Endodermal cell (in vitro differentiated cells): ENCODE measurements around the gene SLC17A1. TPM values are rescaled to one million over a fixed set of nuclear protein-coding genes. Genes with fewer than 3 reads are reported as not detected.
A peak's percentile ranks its signal among the peaks of the same experiment; 100 is the strongest.

Experiments
- DNase-seq: peaks from one replicate; pipeline ENCODE4 v3.0.0-alpha.2; 2017
- H3K27ac ChIP-seq: 2 replicates; pipeline ENCODE4 v1.5.1; 2013; ENCODE audit warnings: mild to moderate bottlenecking, low read depth, low read length, moderate library complexity
- H3K27me3 ChIP-seq: 2 replicates; pipeline ENCODE4 v1.6.1; 2013; ENCODE audit warnings: mild to moderate bottlenecking, low read length, moderate library complexity; ENCODE audit not compliant: insufficient read depth, control insufficient read depth, poor library complexity, severe bottlenecking
- H3K36me3 ChIP-seq: 2 replicates; pipeline ENCODE4 v1.7.0; 2013; ENCODE audit warnings: mild to moderate bottlenecking, low read length, moderate library complexity; ENCODE audit not compliant: control insufficient read depth, insufficient read depth
- H3K4me1 ChIP-seq: one replicate; pipeline ENCODE4 v1.7.0; 2013; ENCODE audit warnings: low read length; ENCODE audit not compliant: control insufficient read depth, insufficient read depth
- H3K4me3 ChIP-seq: 2 replicates; pipeline ENCODE4 v1.5.1; 2013; ENCODE audit warnings: mild to moderate bottlenecking, low read length, moderate library complexity
- H3K9ac ChIP-seq: 2 replicates; pipeline ENCODE4 v1.6.1; 2013; ENCODE audit warnings: mild to moderate bottlenecking, low read length, moderate library complexity; ENCODE audit not compliant: poor library complexity, severe bottlenecking; ENCODE audit errors: extremely low read depth
- H3K9me3 ChIP-seq: 2 replicates; pipeline ENCODE4 v1.6.1; 2013; ENCODE audit warnings: mild to moderate bottlenecking, low read length, moderate library complexity; ENCODE audit not compliant: control insufficient read depth
- H3K27ac Mint-ChIP-seq: 2 replicates; pipeline ENCODE4 v1.8.0; 2020; ENCODE audit warnings: mixed read lengths
- H3K27me3 Mint-ChIP-seq: 2 replicates; pipeline ENCODE4 v1.8.0; 2021; ENCODE audit warnings: mild to moderate bottlenecking, mixed read lengths; ENCODE audit not compliant: insufficient read depth
- H3K36me3 Mint-ChIP-seq: 2 replicates; pipeline ENCODE4 v1.8.0; 2020; ENCODE audit warnings: low read depth, mixed read lengths
- H3K4me1 Mint-ChIP-seq: 2 replicates; pipeline ENCODE4 v1.8.0; 2020; ENCODE audit warnings: mixed read lengths
- H3K4me3 Mint-ChIP-seq: 2 replicates; pipeline ENCODE4 v1.8.0; 2020; ENCODE audit warnings: mild to moderate bottlenecking, moderate library complexity, mixed read lengths
- H3K9me3 Mint-ChIP-seq: 2 replicates; pipeline ENCODE4 v1.8.0; 2020; ENCODE audit warnings: mild to moderate bottlenecking, mixed read lengths
- WGBS, 2 experiments: methylation state at CpG; one replicate each; pipeline versions ENCODE4 v1.1.5 to v1.1.7; 2013; ENCODE audit warnings: missing lambda C conversion rate in 2 of 2, mixed read lengths in 1 of 2; ENCODE audit not compliant: insufficient coverage in 1 of 2, insufficient read length in 1 of 2; 5-methylcytosine and 5-hydroxymethylcytosine counted together
- total RNA-seq, 2 donors: library from RNA; stranded (reverse); fragmentation: NEBNext Ultra II Directional in 1 of 2; extraction: Animal tissue kit (Norgen Biotek cat#: 25700) in 1 of 2; gene quantifications; 2 replicates in 1 of 2; 3 replicates in 1 of 2; pipeline ENCODE4 v1.2.1, GENCODE V29; 2021
- TF ChIP-seq, protein P1 (sequence below): fragments of 200-600 bp; sonication (generic); conservative IDR thresholded peaks from 2 replicates; pipeline ENCODE4 v1.5.0; 2021; ENCODE audit warnings: antibody characterized with exemption, mild to moderate bottlenecking

Gene SLC17A1
- total RNA-seq, 2 donors from 2014 or later: not detected

DNA sequence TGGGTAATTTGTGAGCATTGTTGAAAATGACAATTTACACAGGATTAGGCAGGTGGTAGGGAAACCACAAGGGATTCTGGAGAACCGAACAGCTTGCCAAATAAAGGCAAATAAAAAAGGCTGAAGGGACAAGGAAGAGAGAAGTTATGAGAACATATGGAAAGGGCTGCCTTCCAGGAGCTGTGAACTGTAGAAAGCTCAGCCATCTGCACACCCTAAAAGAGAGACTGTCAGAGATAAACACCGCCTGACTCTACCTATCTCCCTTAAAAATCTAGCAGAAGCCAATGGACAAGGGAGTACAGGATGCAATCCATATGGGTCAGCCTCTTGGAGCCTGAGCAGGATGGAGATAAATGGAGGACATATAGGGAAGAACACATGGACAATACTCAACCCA is 12.7 kb upstream of the SLC17A1 start:
- DNase-seq: no peak
- Histone ChIP-seq H3K4me1 (no peaks in the 10 kb centered on the region), H3K27me3 (no peaks in the 10 kb centered on the region), H3K27ac (no peak overlapping the region), H3K9me3 (no peaks in the 10 kb centered on the region), H3K36me3 (no peaks in the 10 kb centered on the region), H3K4me3 (no peak overlapping the region), H3K9ac (no peak overlapping the region)
- TF ChIP-seq, protein P1, sequence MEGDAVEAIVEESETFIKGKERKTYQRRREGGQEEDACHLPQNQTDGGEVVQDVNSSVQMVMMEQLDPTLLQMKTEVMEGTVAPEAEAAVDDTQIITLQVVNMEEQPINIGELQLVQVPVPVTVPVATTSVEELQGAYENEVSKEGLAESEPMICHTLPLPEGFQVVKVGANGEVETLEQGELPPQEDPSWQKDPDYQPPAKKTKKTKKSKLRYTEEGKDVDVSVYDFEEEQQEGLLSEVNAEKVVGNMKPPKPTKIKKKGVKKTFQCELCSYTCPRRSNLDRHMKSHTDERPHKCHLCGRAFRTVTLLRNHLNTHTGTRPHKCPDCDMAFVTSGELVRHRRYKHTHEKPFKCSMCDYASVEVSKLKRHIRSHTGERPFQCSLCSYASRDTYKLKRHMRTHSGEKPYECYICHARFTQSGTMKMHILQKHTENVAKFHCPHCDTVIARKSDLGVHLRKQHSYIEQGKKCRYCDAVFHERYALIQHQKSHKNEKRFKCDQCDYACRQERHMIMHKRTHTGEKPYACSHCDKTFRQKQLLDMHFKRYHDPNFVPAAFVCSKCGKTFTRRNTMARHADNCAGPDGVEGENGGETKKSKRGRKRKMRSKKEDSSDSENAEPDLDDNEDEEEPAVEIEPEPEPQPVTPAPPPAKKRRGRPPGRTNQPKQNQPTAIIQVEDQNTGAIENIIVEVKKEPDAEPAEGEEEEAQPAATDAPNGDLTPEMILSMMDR: no peak
- no peak overlapping the region for H3K27ac Mint-ChIP-seq
- no peak overlapping the region for H3K4me3 Mint-ChIP-seq
- no peaks in the 10 kb centered on the region for H3K27me3 Mint-ChIP-seq
- no peaks in the 10 kb centered on the region for H3K4me1 Mint-ChIP-seq
- no peaks in the 10 kb centered on the region for H3K36me3 Mint-ChIP-seq
- H3K9me3 Mint-ChIP-seq: no peaks in the 10 kb centered on the region
- WGBS, 2 experiments: 88 to 93% methylated on average over 2 of the region's 2 CpGs

DNA sequence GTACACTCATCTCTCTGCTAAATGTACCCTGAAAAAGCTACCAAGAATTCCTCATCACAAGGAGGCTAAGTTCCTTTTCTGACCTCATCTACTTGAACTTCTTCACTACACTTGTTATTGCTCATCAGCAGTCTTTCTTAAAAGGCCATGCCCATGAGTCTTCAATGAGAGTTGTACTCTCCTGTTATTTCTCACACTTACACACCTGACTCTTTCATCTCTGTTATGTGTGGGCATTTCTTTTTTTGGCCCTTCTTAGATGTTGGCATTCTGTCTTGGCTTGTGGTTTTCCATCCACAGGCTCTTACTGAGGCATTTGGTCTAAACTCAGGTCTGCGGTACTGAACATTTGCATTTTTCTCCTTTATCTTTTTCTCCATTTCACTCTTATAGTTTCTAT is 10.7 kb upstream of the SLC17A1 start:
- H3K27ac Mint-ChIP-seq: no peak overlapping the region
- Histone ChIP-seq H3K9ac (no peak overlapping the region), H3K36me3 (no peaks in the 10 kb centered on the region), H3K27me3 (no peaks in the 10 kb centered on the region), H3K9me3 (no peaks in the 10 kb centered on the region), H3K4me1 (no peaks in the 10 kb centered on the region), H3K27ac (no peak overlapping the region), H3K4me3 (no peak overlapping the region)
- no peaks in the 10 kb centered on the region for H3K9me3 Mint-ChIP-seq
- peaks cover 4% of the 10 kb centered on the region for H3K4me1 Mint-ChIP-seq
- no peaks in the 10 kb centered on the region for H3K36me3 Mint-ChIP-seq
- H3K4me3 Mint-ChIP-seq: no peak overlapping the region
- TF ChIP-seq, protein P1: no peak
- no peak for DNase-seq
- WGBS, 2 experiments: 100% methylated on average over 1 of the region's 1 CpG; no CpG with 5 or more reads in 1 of the 2 experiments
- H3K27me3 Mint-ChIP-seq: no peaks in the 10 kb centered on the region

DNA sequence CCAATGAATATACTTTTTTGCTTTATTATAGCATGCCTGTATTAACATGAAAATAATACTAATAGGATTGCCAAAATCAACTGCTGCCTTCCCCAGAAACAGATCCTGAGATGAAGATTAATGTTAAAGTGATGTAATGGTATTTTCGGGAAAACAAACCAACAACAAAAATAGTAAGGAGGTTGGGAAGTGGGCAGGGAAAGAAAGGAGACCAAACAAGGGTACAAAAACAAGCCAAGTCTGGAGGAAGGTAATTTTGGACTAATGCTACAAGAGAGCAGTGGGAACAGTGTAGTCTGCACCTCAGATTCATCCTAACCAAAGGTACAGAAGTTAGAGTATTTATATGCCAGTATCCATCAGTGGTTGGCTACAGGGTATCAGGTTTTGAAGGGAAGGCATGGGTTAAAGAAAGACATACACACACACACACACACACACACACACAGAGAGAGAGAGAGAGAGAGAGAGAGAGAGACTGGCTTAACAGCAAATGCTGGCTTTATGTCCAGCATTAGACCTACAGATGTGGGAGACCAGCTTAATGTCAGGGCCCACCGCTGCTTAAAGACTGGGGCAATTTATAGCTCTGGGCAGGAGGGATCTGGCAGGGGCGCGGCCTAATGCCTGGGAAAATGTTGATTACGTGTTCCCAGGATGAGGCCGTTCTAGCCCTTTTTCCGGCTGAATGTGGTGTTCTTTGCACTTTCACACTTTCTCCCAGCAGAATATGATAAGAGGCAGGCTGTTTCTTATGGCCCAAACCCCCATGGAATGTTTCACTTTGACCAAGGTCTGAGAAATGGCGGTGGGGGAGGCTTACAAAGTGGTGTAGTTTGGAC is 3.8 kb upstream of the SLC17A1 start:
- no peaks in the 10 kb centered on the region for H3K27me3 Mint-ChIP-seq
- WGBS, 2 experiments: 94 to 98% methylated on average over 6 to 8 of the region's 8 CpGs
- no peaks in the 10 kb centered on the region for H3K9me3 Mint-ChIP-seq

More for the DNA sequence above, 3.8 kb upstream of the SLC17A1 start:
- DNase-seq: peak; percentile 65
- no peak overlapping the region for H3K27ac ChIP-seq
- no peaks in the 10 kb centered on the region for H3K27me3 ChIP-seq
- H3K4me3 ChIP-seq: no peak overlapping the region
- H3K4me1 ChIP-seq: no peaks in the 10 kb centered on the region
- Mint-ChIP-seq H3K4me3 (no peak overlapping the region), H3K4me1 (peaks cover 6% of the 10 kb centered on the region), H3K36me3 (no peaks in the 10 kb centered on the region), H3K27ac (no peak overlapping the region)
- no peak overlapping the region for H3K9ac ChIP-seq
- no peaks in the 10 kb centered on the region for H3K36me3 ChIP-seq
- H3K9me3 ChIP-seq: no peaks in the 10 kb centered on the region
- TF ChIP-seq, protein P1: no peak
